Right atrium auricular region (tissue), 2 donors: Measurements from ENCODE around the gene SLC39A11. TPM values are rescaled to one million over a fixed set of nuclear protein-coding genes. Genes with fewer than 3 reads are reported as not detected.

Source experiments
- DNase-seq: peaks from one replicate; pipeline ENCODE4 v3.0.0-alpha.2; 2019; ENCODE audit warnings: low spot score
- H3K27ac ChIP-seq, 2 donors: fragments of 200-600 bp; sonication (generic); 1 replicate in 1 of 2; 2 replicates in 1 of 2; pipeline ENCODE4 v1.5.1; 2016 to 2019
- H3K27me3 ChIP-seq, 2 donors: fragments of 200-600 bp; sonication (generic); one replicate each; pipeline versions ENCODE4 v1.5.1 to v1.6.0; 2017 to 2019
- H3K36me3 ChIP-seq: fragments of 200-600 bp; sonication (generic); one replicate; pipeline ENCODE4 v1.5.1; 2016
- H3K4me1 ChIP-seq, 2 donors: fragments of 200-600 bp; sonication (generic); one replicate each; pipeline versions ENCODE4 v1.5.1 to v1.6.0; 2017 to 2019
- H3K4me3 ChIP-seq, 2 donors: fragments of 200-600 bp; sonication (generic); 1 replicate in 1 of 2; 2 replicates in 1 of 2; pipeline ENCODE4 v1.5.1; 2017 to 2019; ENCODE audit warnings: mild to moderate bottlenecking in 1 of 2, moderate library complexity in 1 of 2
- H3K9me3 ChIP-seq, 2 donors: fragments of 200-600 bp; sonication (generic); one replicate each; pipeline ENCODE4 v1.5.1; 2019
- CTCF ChIP-seq, 2 donors: fragments of 200-600 bp; sonication (generic); IDR thresholded peaks; one replicate each; pipeline ENCODE4 v1.5.1; 2019; ENCODE audit warnings: antibody characterized with exemption in 2 of 2
- total RNA-seq, 2 donors: library from RNA; depleted of rRNA; stranded (reverse); fragments of >200 nt; gene quantifications; one replicate each; pipeline ENCODE4 v1.1.0, GENCODE V29; 2016

SLC39A11 gene
- total RNA-seq, 2 donors from 2014 or later: 7.4 to 15.5 TPM

GRCh38 chr17:73105431-73105830 is 12.9 kb upstream of the SLC39A11 start:
- no peaks in the 10 kb centered on the region for H3K4me1 ChIP-seq
- TF ChIP-seq CTCF (IDR thresholded peaks at IDR 0.05): no peak
- no peak for DNase-seq
- no peak overlapping the region for H3K4me3 ChIP-seq
- H3K27ac ChIP-seq: no peak overlapping the region
- H3K36me3 ChIP-seq: no peaks in the 10 kb centered on the region
- H3K27me3 ChIP-seq: no peaks in the 10 kb centered on the region
- H3K9me3 ChIP-seq: peaks cover 0 to 5% of the 10 kb centered on the region in 2 donors

GRCh38 chr17:73104450-73104849 is 12.0 kb upstream of the SLC39A11 start:
- DNase-seq: no peak
- Histone ChIP-seq H3K9me3 (peaks cover 0 to 5% of the 10 kb centered on the region in 2 donors), H3K4me1 (no peaks in the 10 kb centered on the region), H3K27me3 (no peaks in the 10 kb centered on the region), H3K36me3 (no peaks in the 10 kb centered on the region), H3K27ac (no peak overlapping the region), H3K4me3 (no peak overlapping the region)
- no peak for TF ChIP-seq CTCF (IDR thresholded peaks at IDR 0.05)

- Histone ChIP-seq H3K9me3 (peaks cover 0 to 5% of the 10 kb centered on the region in 2 donors), H3K27me3 (no peaks in the 10 kb centered on the region), H3K36me3 (no peaks in the 10 kb centered on the region), H3K27ac (no peak overlapping the region), H3K4me1 (no peaks in the 10 kb centered on the region), H3K4me3 (no peak overlapping the region)
- DNase-seq: no peak
- TF ChIP-seq CTCF (IDR thresholded peaks at IDR 0.05): no peak
Observed at GRCh38 chr17:73103641-73104335, 11.3 kb upstream of the SLC39A11 start.

- Histone ChIP-seq H3K9me3 (peaks cover 0 to 5% of the 10 kb centered on the region in 2 donors), H3K27me3 (no peaks in the 10 kb centered on the region), H3K4me1 (no peaks in the 10 kb centered on the region), H3K27ac (no peak overlapping the region), H3K36me3 (no peaks in the 10 kb centered on the region), H3K4me3 (no peak overlapping the region)
- no peak for DNase-seq
- TF ChIP-seq CTCF (IDR thresholded peaks at IDR 0.05): no peak
Observed at GRCh38 chr17:73101031-73101430, 8.5 kb upstream of the SLC39A11 start.

GRCh38 chr17:73100363-73100762 is 7.9 kb upstream of the SLC39A11 start:
- no peaks in the 10 kb centered on the region for H3K27me3 ChIP-seq
- TF ChIP-seq CTCF (IDR thresholded peaks at IDR 0.05): no peak
- no peak overlapping the region for H3K27ac ChIP-seq
- H3K4me3 ChIP-seq: no peak overlapping the region
- H3K36me3 ChIP-seq: no peaks in the 10 kb centered on the region
- H3K4me1 ChIP-seq: no peaks in the 10 kb centered on the region
- H3K9me3 ChIP-seq: peaks cover 0 to 5% of the 10 kb centered on the region in 2 donors
- no peak for DNase-seq

GRCh38 chr17:73099511-73099910 is 7.0 kb upstream of the SLC39A11 start:
- DNase-seq: no peak
- Histone ChIP-seq H3K4me3 (no peak overlapping the region), H3K4me1 (no peaks in the 10 kb centered on the region), H3K9me3 (no peaks in the 10 kb centered on the region), H3K36me3 (no peaks in the 10 kb centered on the region), H3K27ac (no peak overlapping the region), H3K27me3 (no peaks in the 10 kb centered on the region)
- TF ChIP-seq CTCF (IDR thresholded peaks at IDR 0.05): no peak
